Activated naive CD8-positive, alpha-beta T cell treated with anti-CD3 and anti-CD28 coated beads, Interleukin-2, amount 10 ng/mL, durations not matched to agents 7 days and 5 days (primary cell): Measurements from ENCODE around the gene EIF5A. TPM values are rescaled to one million over a fixed set of nuclear protein-coding genes. Genes with fewer than 3 reads are reported as not detected.

Experiments
- total RNA-seq, 2 experiments: library from RNA; stranded (reverse); gene quantifications; one replicate each; pipeline ENCODE4 v1.2.3, GENCODE V29; 2021

EIF5A gene
- total RNA-seq, 2 experiments from 2014 or later: 420 to 451 TPM

Other genes with a start within 250 kb of the EIF5A start
- under 1 TPM; 0.45 to 0.64 TPM for gene CLEC10A, start 227.4 kb upstream of the EIF5A start, total RNA-seq
- gene ASGR2, start 192.8 kb upstream of the EIF5A start, total RNA-seq: not detected
- 1 to 10 TPM; 1.1 to 1.5 TPM for gene ASGR1, start 128.3 kb upstream of the EIF5A start, total RNA-seq
- 10 to 100 TPM; 21.2 to 22.4 TPM for gene DLG4, start 87.8 kb upstream of the EIF5A start, total RNA-seq
- 100 to 1,000 TPM; 417 to 434 TPM for gene ACADVL, start 87.7 kb upstream of the EIF5A start, total RNA-seq
- gene DVL2, start 73.1 kb upstream of the EIF5A start, total RNA-seq: 10 to 100 TPM; 62.1 to 67.3 TPM
- gene PHF23, start 68.2 kb upstream of the EIF5A start, total RNA-seq: 10 to 100 TPM; 49.9 to 50.4 TPM
- 100 to 1,000 TPM; 244 to 251 TPM for gene GABARAP, start 65.2 kb upstream of the EIF5A start, total RNA-seq
- 100 to 1,000 TPM; 157 to 160 TPM for gene CTDNEP1, start 55.9 kb upstream of the EIF5A start, total RNA-seq
- gene ELP5, start 55.4 kb upstream of the EIF5A start, total RNA-seq: 10 to 100 TPM; 49.5 to 52.0 TPM
- 1 to 10 TPM; 1.7 to 2.6 TPM for gene CLDN7, start 45.1 kb upstream of the EIF5A start, total RNA-seq
- not detected for gene SLC2A4, start 25.9 kb upstream of the EIF5A start, total RNA-seq
- 1 to 10 TPM in 1 of 2 experiments, under 1 TPM in 1; 0.37 to 1.2 TPM for gene YBX2, start 13.0 kb upstream of the EIF5A start, total RNA-seq
- 10 to 100 TPM; 97.1 to 98.5 TPM for gene GPS2, start 7.7 kb downstream of the EIF5A start, total RNA-seq
- 10 to 100 TPM; 53.4 to 58.6 TPM for gene NEURL4, start 21.7 kb downstream of the EIF5A start, total RNA-seq
- 100 to 1,000 TPM; 710 to 756 TPM for gene ACAP1, start 28.9 kb downstream of the EIF5A start, total RNA-seq
- gene KCTD11, start 44.5 kb downstream of the EIF5A start, total RNA-seq: 1 to 10 TPM; 8.1 to 8.7 TPM
- gene TMEM95, start 47.5 kb downstream of the EIF5A start, total RNA-seq: not detected
- gene TNK1, start 73.5 kb downstream of the EIF5A start, total RNA-seq: 1 to 10 TPM; 5.2 to 6.5 TPM
- 10 to 100 TPM; 79.3 to 82.1 TPM for gene PLSCR3, start 86.9 kb downstream of the EIF5A start, total RNA-seq
- 10 to 100 TPM; 52.9 to 55.6 TPM for gene TMEM256, start 96.5 kb downstream of the EIF5A start, total RNA-seq
- 1 to 10 TPM; 8.0 to 8.7 TPM for gene NLGN2, start 100.2 kb downstream of the EIF5A start, total RNA-seq
- not detected for gene SPEM1, start 112.7 kb downstream of the EIF5A start, total RNA-seq
- not detected for gene SPEM2, start 118.0 kb downstream of the EIF5A start, total RNA-seq
- gene SPEM3, start 121.2 kb downstream of the EIF5A start, total RNA-seq: not detected
- 10 to 100 TPM; 15.7 to 17.7 TPM for gene TMEM102, start 127.8 kb downstream of the EIF5A start, total RNA-seq
- 10 to 100 TPM; 25.4 to 28.5 TPM for gene FGF11, start 131.9 kb downstream of the EIF5A start, total RNA-seq
- 10 to 100 TPM; 15.2 to 15.7 TPM for gene CHRNB1, start 137.4 kb downstream of the EIF5A start, total RNA-seq
- gene ZBTB4, start 172.0 kb downstream of the EIF5A start, total RNA-seq: 10 to 100 TPM; 56.0 to 58.6 TPM
- gene SLC35G6, start 173.8 kb downstream of the EIF5A start, total RNA-seq: not detected
- gene POLR2A, start 176.7 kb downstream of the EIF5A start, total RNA-seq: 100 to 1,000 TPM; 192 to 214 TPM
- 10 to 100 TPM; 93.0 to 95.7 TPM for gene TNFSF12, start 241.4 kb downstream of the EIF5A start, total RNA-seq